SU-DHL-6 (cell line): ENCODE data around the gene MZT2B.
"Not testable (repeated sequence)": the region's sequence is repeated elsewhere in the genome, so short reads cannot be mapped to it uniquely, and the experiment has no call there.

Source experiments
- EZH2phosphoT487 ChIP-seq: fragments of 200-600 bp; sonication (generic), shearing (Covaris generic); conservative IDR thresholded peaks from 2 replicates; pipeline ENCODE4 v1.6.1; 2018; ENCODE audit warnings: mild to moderate bottlenecking, antibody characterized with exemption, low read length, moderate library complexity, mixed read lengths
- TF ChIP-seq, protein P1 (sequence below): fragments of 200-600 bp; sonication (generic); IDR thresholded peaks from one replicate; pipeline ENCODE4 v1.5.1; 2017; ENCODE audit warnings: antibody characterized with exemption, mild to moderate bottlenecking, low read length, moderate library complexity; ENCODE audit not compliant: insufficient read depth, poor library complexity, severe bottlenecking

DNA sequence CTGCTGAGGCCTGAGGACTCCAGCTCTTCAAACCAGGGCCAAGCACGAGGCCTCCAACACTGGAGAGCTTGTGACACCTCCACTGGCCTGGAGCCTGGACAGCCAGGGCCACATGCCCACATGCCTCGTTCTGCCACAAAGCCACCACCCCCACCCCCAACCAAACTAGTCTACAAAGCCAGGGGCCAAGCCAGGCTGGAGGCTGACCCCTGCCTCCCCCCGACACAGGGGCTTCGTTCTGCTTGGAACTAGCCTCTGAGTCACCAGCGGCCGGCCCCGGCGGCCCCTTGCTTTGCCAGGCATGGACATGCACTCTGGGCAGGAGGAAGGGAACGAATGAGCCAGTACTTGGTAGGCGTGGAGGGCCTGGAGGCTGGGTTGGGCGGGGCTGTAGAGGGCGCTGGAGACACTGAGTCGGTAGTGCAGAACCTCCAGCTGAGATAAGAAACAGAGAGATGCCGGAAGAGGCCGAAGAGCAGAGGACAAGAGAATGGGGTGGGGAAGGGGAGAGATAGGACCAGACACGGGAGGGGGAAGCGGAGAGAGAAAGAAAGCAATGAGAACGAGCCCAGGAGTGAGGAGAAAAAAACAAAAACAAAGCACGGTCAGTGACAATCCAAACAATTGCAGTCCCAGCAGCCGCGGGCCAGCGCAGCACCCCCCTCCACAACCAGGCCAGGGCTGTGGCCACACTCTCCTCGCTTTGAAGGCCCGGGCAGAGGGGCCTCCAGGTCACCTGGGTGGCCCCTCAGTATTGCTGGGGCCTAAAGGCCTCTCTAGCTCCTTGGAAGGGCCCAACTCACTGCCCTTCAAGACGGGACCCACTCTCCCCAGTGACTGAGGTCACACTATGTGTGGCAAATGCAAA, 21.0 kb upstream of the MZT2B start:
- TF ChIP-seq, protein P1, sequence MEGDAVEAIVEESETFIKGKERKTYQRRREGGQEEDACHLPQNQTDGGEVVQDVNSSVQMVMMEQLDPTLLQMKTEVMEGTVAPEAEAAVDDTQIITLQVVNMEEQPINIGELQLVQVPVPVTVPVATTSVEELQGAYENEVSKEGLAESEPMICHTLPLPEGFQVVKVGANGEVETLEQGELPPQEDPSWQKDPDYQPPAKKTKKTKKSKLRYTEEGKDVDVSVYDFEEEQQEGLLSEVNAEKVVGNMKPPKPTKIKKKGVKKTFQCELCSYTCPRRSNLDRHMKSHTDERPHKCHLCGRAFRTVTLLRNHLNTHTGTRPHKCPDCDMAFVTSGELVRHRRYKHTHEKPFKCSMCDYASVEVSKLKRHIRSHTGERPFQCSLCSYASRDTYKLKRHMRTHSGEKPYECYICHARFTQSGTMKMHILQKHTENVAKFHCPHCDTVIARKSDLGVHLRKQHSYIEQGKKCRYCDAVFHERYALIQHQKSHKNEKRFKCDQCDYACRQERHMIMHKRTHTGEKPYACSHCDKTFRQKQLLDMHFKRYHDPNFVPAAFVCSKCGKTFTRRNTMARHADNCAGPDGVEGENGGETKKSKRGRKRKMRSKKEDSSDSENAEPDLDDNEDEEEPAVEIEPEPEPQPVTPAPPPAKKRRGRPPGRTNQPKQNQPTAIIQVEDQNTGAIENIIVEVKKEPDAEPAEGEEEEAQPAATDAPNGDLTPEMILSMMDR: not testable (repeated sequence)
- not testable (repeated sequence) for TF ChIP-seq EZH2phosphoT487
